Measurements from ENCODE around the gene SDK2.

SDK2 gene

GRCh38 chr17:73400915-73401545 is 243.2 kb downstream of the SDK2 start:
- no peaks in the 10 kb centered on the region for H3K27me3 ChIP-seq (ENCODE audit: low read depth, low read length)
- no peak overlapping the region for H3K27ac ChIP-seq (ENCODE audit: low read length)
- no peaks in the 10 kb centered on the region for H3K36me3 ChIP-seq (ENCODE audit: control insufficient read depth in 1 of 2, insufficient read depth in 2 of 2, low read length in 2 of 2)
- no peak overlapping the region for H3K4me3 ChIP-seq (ENCODE audit: low read depth in 1 of 2, low read length in 2 of 2)
- H3K9me3 ChIP-seq (ENCODE audit: control insufficient read depth in 1 of 2, low read length in 2 of 2), result no peaks in the 10 kb centered on the region
- H3K4me1 ChIP-seq (ENCODE audit: control insufficient read depth in 1 of 2, insufficient read depth in 2 of 2, low read length in 2 of 2), result no peaks in the 10 kb centered on the region

GRCh38 chr17:73399056-73399455 is 245.2 kb downstream of the SDK2 start:
- Histone ChIP-seq H3K4me3 (ENCODE audit: low read depth in 1 of 2, low read length in 2 of 2) (no peak overlapping the region), H3K36me3 (ENCODE audit: control insufficient read depth in 1 of 2, insufficient read depth in 2 of 2, low read length in 2 of 2) (no peaks in the 10 kb centered on the region)

GRCh38 chr17:73397856-73398540 is 246.2 kb downstream of the SDK2 start:
- H3K36me3 ChIP-seq (ENCODE audit: control insufficient read depth in 1 of 2, insufficient read depth in 2 of 2, low read length in 2 of 2), result no peaks in the 10 kb centered on the region
- H3K9me3 ChIP-seq (ENCODE audit: control insufficient read depth in 1 of 2, low read length in 2 of 2), result no peaks in the 10 kb centered on the region
- H3K27ac ChIP-seq (ENCODE audit: low read length), result no peak overlapping the region
- no peaks in the 10 kb centered on the region for H3K4me1 ChIP-seq (ENCODE audit: control insufficient read depth in 1 of 2, insufficient read depth in 2 of 2, low read length in 2 of 2)
- H3K27me3 ChIP-seq (ENCODE audit: low read depth, low read length), result no peaks in the 10 kb centered on the region
- no peak overlapping the region for H3K4me3 ChIP-seq (ENCODE audit: low read depth in 1 of 2, low read length in 2 of 2)

More at GRCh38 chr17:73399056-73399455, 245.2 kb downstream of the SDK2 start:
- Histone ChIP-seq H3K9me3 (ENCODE audit: control insufficient read depth in 1 of 2, low read length in 2 of 2) (no peaks in the 10 kb centered on the region), H3K27ac (ENCODE audit: low read length) (no peak overlapping the region), H3K27me3 (ENCODE audit: low read depth, low read length) (no peaks in the 10 kb centered on the region), H3K4me1 (ENCODE audit: control insufficient read depth in 1 of 2, insufficient read depth in 2 of 2, low read length in 2 of 2) (no peaks in the 10 kb centered on the region)

- H3K36me3 ChIP-seq (ENCODE audit: control insufficient read depth in 1 of 2, insufficient read depth in 2 of 2, low read length in 2 of 2), result no peaks in the 10 kb centered on the region
- no peaks in the 10 kb centered on the region for H3K27me3 ChIP-seq (ENCODE audit: low read depth, low read length)
- no peaks in the 10 kb centered on the region for H3K4me1 ChIP-seq (ENCODE audit: control insufficient read depth in 1 of 2, insufficient read depth in 2 of 2, low read length in 2 of 2)
- H3K27ac ChIP-seq (ENCODE audit: low read length), result no peak overlapping the region
- no peaks in the 10 kb centered on the region for H3K9me3 ChIP-seq (ENCODE audit: control insufficient read depth in 1 of 2, low read length in 2 of 2)
- no peak overlapping the region for H3K4me3 ChIP-seq (ENCODE audit: low read depth in 1 of 2, low read length in 2 of 2)
Observed at GRCh38 chr17:73397278-73397826, 246.9 kb downstream of the SDK2 start.

GRCh38 chr17:73396431-73397277 is 247.6 kb downstream of the SDK2 start:
- Histone ChIP-seq H3K36me3 (ENCODE audit: control insufficient read depth in 1 of 2, insufficient read depth in 2 of 2, low read length in 2 of 2) (no peaks in the 10 kb centered on the region), H3K4me1 (ENCODE audit: control insufficient read depth in 1 of 2, insufficient read depth in 2 of 2, low read length in 2 of 2) (no peaks in the 10 kb centered on the region)

GRCh38 chr17:73394512-73395450 is 249.5 kb downstream of the SDK2 start:
- no peak overlapping the region for H3K27ac ChIP-seq (ENCODE audit: low read length)
- no peaks in the 10 kb centered on the region for H3K36me3 ChIP-seq (ENCODE audit: control insufficient read depth in 1 of 2, insufficient read depth in 2 of 2, low read length in 2 of 2)
- H3K4me3 ChIP-seq (ENCODE audit: low read depth in 1 of 2, low read length in 2 of 2), result no peak overlapping the region
- H3K27me3 ChIP-seq (ENCODE audit: low read depth, low read length), result no peaks in the 10 kb centered on the region
- H3K9me3 ChIP-seq (ENCODE audit: control insufficient read depth in 1 of 2, low read length in 2 of 2), result no peaks in the 10 kb centered on the region
- no peaks in the 10 kb centered on the region for H3K4me1 ChIP-seq (ENCODE audit: control insufficient read depth in 1 of 2, insufficient read depth in 2 of 2, low read length in 2 of 2)

More at GRCh38 chr17:73396431-73397277, 247.6 kb downstream of the SDK2 start:
- no peak overlapping the region for H3K4me3 ChIP-seq (ENCODE audit: low read depth in 1 of 2, low read length in 2 of 2)
- no peak overlapping the region for H3K27ac ChIP-seq (ENCODE audit: low read length)
- no peaks in the 10 kb centered on the region for H3K27me3 ChIP-seq (ENCODE audit: low read depth, low read length)
- H3K9me3 ChIP-seq (ENCODE audit: control insufficient read depth in 1 of 2, low read length in 2 of 2), result no peaks in the 10 kb centered on the region

- no peaks in the 10 kb centered on the region for H3K4me1 ChIP-seq (ENCODE audit: control insufficient read depth in 1 of 2, insufficient read depth in 2 of 2, low read length in 2 of 2)
- no peaks in the 10 kb centered on the region for H3K36me3 ChIP-seq (ENCODE audit: control insufficient read depth in 1 of 2, insufficient read depth in 2 of 2, low read length in 2 of 2)
- H3K9me3 ChIP-seq (ENCODE audit: control insufficient read depth in 1 of 2, low read length in 2 of 2), result no peaks in the 10 kb centered on the region
- H3K4me3 ChIP-seq (ENCODE audit: low read depth in 1 of 2, low read length in 2 of 2), result no peak overlapping the region
- H3K27ac ChIP-seq (ENCODE audit: low read length), result no peak overlapping the region
- no peaks in the 10 kb centered on the region for H3K27me3 ChIP-seq (ENCODE audit: low read depth, low read length)
Observed at GRCh38 chr17:73393962-73394361, 250.3 kb downstream of the SDK2 start.

- H3K4me1 ChIP-seq (ENCODE audit: control insufficient read depth in 1 of 2, insufficient read depth in 2 of 2, low read length in 2 of 2), result no peaks in the 10 kb centered on the region
- no peak overlapping the region for H3K27ac ChIP-seq (ENCODE audit: low read length)
- no peaks in the 10 kb centered on the region for H3K27me3 ChIP-seq (ENCODE audit: low read depth, low read length)
- no peaks in the 10 kb centered on the region for H3K9me3 ChIP-seq (ENCODE audit: control insufficient read depth in 1 of 2, low read length in 2 of 2)
- no peak overlapping the region for H3K4me3 ChIP-seq (ENCODE audit: low read depth in 1 of 2, low read length in 2 of 2)
- no peaks in the 10 kb centered on the region for H3K36me3 ChIP-seq (ENCODE audit: control insufficient read depth in 1 of 2, insufficient read depth in 2 of 2, low read length in 2 of 2)
Observed at GRCh38 chr17:73393381-73393780, 250.9 kb downstream of the SDK2 start.

- Histone ChIP-seq H3K9me3 (ENCODE audit: control insufficient read depth in 1 of 2, low read length in 2 of 2) (no peaks in the 10 kb centered on the region), H3K4me3 (ENCODE audit: low read depth in 1 of 2, low read length in 2 of 2) (no peak overlapping the region), H3K36me3 (ENCODE audit: control insufficient read depth in 1 of 2, insufficient read depth in 2 of 2, low read length in 2 of 2) (no peaks in the 10 kb centered on the region), H3K27me3 (ENCODE audit: low read depth, low read length) (no peaks in the 10 kb centered on the region), H3K27ac (ENCODE audit: low read length) (no peak overlapping the region), H3K4me1 (ENCODE audit: control insufficient read depth in 1 of 2, insufficient read depth in 2 of 2, low read length in 2 of 2) (no peaks in the 10 kb centered on the region)
Observed at GRCh38 chr17:73391331-73392265, 252.6 kb downstream of the SDK2 start.

GRCh38 chr17:73390851-73391250 is 253.4 kb downstream of the SDK2 start:
- no peaks in the 10 kb centered on the region for H3K27me3 ChIP-seq (ENCODE audit: low read depth, low read length)
- no peaks in the 10 kb centered on the region for H3K36me3 ChIP-seq (ENCODE audit: control insufficient read depth in 1 of 2, insufficient read depth in 2 of 2, low read length in 2 of 2)
- no peaks in the 10 kb centered on the region for H3K9me3 ChIP-seq (ENCODE audit: control insufficient read depth in 1 of 2, low read length in 2 of 2)
- no peak overlapping the region for H3K4me3 ChIP-seq (ENCODE audit: low read depth in 1 of 2, low read length in 2 of 2)
- H3K4me1 ChIP-seq (ENCODE audit: control insufficient read depth in 1 of 2, insufficient read depth in 2 of 2, low read length in 2 of 2), result no peaks in the 10 kb centered on the region
- H3K27ac ChIP-seq (ENCODE audit: low read length), result no peak overlapping the region

Measured in muscle layer of duodenum (tissue), 2 donors.